Activated T-cell treated with anti-CD3 and anti-CD28 coated beads, Interleukin-2, amount 50 U/mL, for 4 hours (primary cell): ENCODE measurements around the gene SLC6A17. TPM values are rescaled to one million over a fixed set of nuclear protein-coding genes. Genes with fewer than 3 reads are reported as not detected.

Experiments
- ATAC-seq, 2 donors: fragments of 200-7000 bp; cut with Tn5 transposase; one replicate each; pipeline ENCODE4 v1.10.0; 2021
- DNase-seq: peaks from one replicate; pipeline ENCODE4 v3.0.0-alpha.2; 2020
- H3K27me3 Mint-ChIP-seq: one replicate; pipeline ENCODE4 v1.8.0; 2021; ENCODE audit warnings: low read depth, mixed read lengths
- H3K36me3 Mint-ChIP-seq: one replicate; pipeline ENCODE4 v1.8.0; 2022; ENCODE audit warnings: mixed read lengths; ENCODE audit not compliant: insufficient read depth
- H3K4me1 Mint-ChIP-seq: one replicate; pipeline ENCODE4 v1.8.0; 2021; ENCODE audit warnings: low read depth, mixed read lengths
- H3K4me3 Mint-ChIP-seq: one replicate; pipeline ENCODE4 v1.8.0; 2021; ENCODE audit warnings: mild to moderate bottlenecking, moderate library complexity, mixed read lengths
- H3K9me3 Mint-ChIP-seq: one replicate; pipeline ENCODE4 v1.8.0; 2021; ENCODE audit warnings: mixed read lengths
- total RNA-seq, 3 donors: library from RNA; stranded (reverse); gene quantifications; one replicate each; pipeline ENCODE4 v1.2.1, GENCODE V29; 2021

The SLC6A17 gene
- total RNA-seq, 3 donors from 2014 or later: 0.05 to 0.10 TPM; not detected in 1

- H3K36me3 Mint-ChIP-seq: no peaks in the 10 kb centered on the region
- ATAC-seq (peak; percentile 90 to 91), DNase-seq (peak; percentile 89)
- H3K4me1 Mint-ChIP-seq: peaks cover 41% of the 10 kb centered on the region
- peaks cover 3% of the 10 kb centered on the region for H3K27me3 Mint-ChIP-seq
- peak within 1 kb of the TSS; percentile 85 for H3K4me3 Mint-ChIP-seq
- no peaks in the 10 kb centered on the region for H3K9me3 Mint-ChIP-seq
These were observed 59.7 kb downstream of the SLC6A17 start, which contains the start of gene KCNC4 for GRCh38 chr1:110209715-110210603. KCNC4 (plus strand) TSS chr1:110210314; CDS start chr1:110211500, 1,186 bp downstream.

- Mint-ChIP-seq H3K36me3 (no peaks in the 10 kb centered on the region), H3K9me3 (no peaks in the 10 kb centered on the region), H3K4me1 (peaks cover 42% of the 10 kb centered on the region), H3K4me3 (peak overlapping the region; percentile 85), H3K27me3 (peaks cover 3% of the 10 kb centered on the region)
- DNase-seq: peak; percentile 43
- peak; percentile 21 to 25 for ATAC-seq
These were observed 60.6 kb downstream of the SLC6A17 start for GRCh38 chr1:110210604-110211495.

- DNase-seq (peak; percentile 30), ATAC-seq (peak in 1 of 2 donors; percentile 1)
- H3K9me3 Mint-ChIP-seq: no peaks in the 10 kb centered on the region
- H3K27me3 Mint-ChIP-seq: peaks cover 3% of the 10 kb centered on the region
- H3K4me1 Mint-ChIP-seq: peaks cover 43% of the 10 kb centered on the region
- no peaks in the 10 kb centered on the region for H3K36me3 Mint-ChIP-seq
- H3K4me3 Mint-ChIP-seq: peak overlapping the region; percentile 85
These were observed 61.3 kb downstream of the SLC6A17 start for GRCh38 chr1:110211496-110212168.

- no peaks in the 10 kb centered on the region for H3K9me3 Mint-ChIP-seq
- H3K27me3 Mint-ChIP-seq: peaks cover 3% of the 10 kb centered on the region
- ATAC-seq (no peak), DNase-seq (no peak)
- H3K4me1 Mint-ChIP-seq: peaks cover 45% of the 10 kb centered on the region
- peak overlapping the region; percentile 72 for H3K4me3 Mint-ChIP-seq
- no peaks in the 10 kb centered on the region for H3K36me3 Mint-ChIP-seq
These were observed 62.2 kb downstream of the SLC6A17 start for GRCh38 chr1:110212169-110213142.

- Mint-ChIP-seq H3K4me3 (peak overlapping the region; percentile 11), H3K4me1 (peaks cover 40% of the 10 kb centered on the region), H3K36me3 (no peaks in the 10 kb centered on the region), H3K9me3 (no peaks in the 10 kb centered on the region), H3K27me3 (peaks cover 3% of the 10 kb centered on the region)
- no peak for DNase-seq
- no peak for ATAC-seq
These were observed 62.8 kb downstream of the SLC6A17 start for GRCh38 chr1:110213143-110213540.

GRCh38 chr1:110214454-110215404, 64.4 kb downstream of the SLC6A17 start:
- Mint-ChIP-seq H3K4me1 (peaks cover 27% of the 10 kb centered on the region), H3K36me3 (no peaks in the 10 kb centered on the region), H3K27me3 (peaks cover 3% of the 10 kb centered on the region), H3K9me3 (no peaks in the 10 kb centered on the region), H3K4me3 (no peak overlapping the region)
- ATAC-seq: no peak
- no peak for DNase-seq

- H3K9me3 Mint-ChIP-seq: no peaks in the 10 kb centered on the region
- peaks cover 26% of the 10 kb centered on the region for H3K4me1 Mint-ChIP-seq
- ATAC-seq (no peak), DNase-seq (no peak)
- H3K4me3 Mint-ChIP-seq: no peak overlapping the region
- peaks cover 3% of the 10 kb centered on the region for H3K27me3 Mint-ChIP-seq
- no peaks in the 10 kb centered on the region for H3K36me3 Mint-ChIP-seq
These were observed 65.6 kb downstream of the SLC6A17 start for GRCh38 chr1:110215621-110216515.

- H3K4me3 Mint-ChIP-seq: no peak overlapping the region
- H3K4me1 Mint-ChIP-seq: peaks cover 24% of the 10 kb centered on the region
- peaks cover 3% of the 10 kb centered on the region for H3K27me3 Mint-ChIP-seq
- ATAC-seq: peak in 1 of 2 donors; percentile 29
- no peak for DNase-seq
- H3K36me3 Mint-ChIP-seq: no peaks in the 10 kb centered on the region
- no peaks in the 10 kb centered on the region for H3K9me3 Mint-ChIP-seq
These were observed 66.7 kb downstream of the SLC6A17 start for GRCh38 chr1:110216844-110217444.

- DNase-seq (no peak), ATAC-seq (no peak)
- peaks cover under 1% of the 10 kb centered on the region for H3K36me3 Mint-ChIP-seq
- peaks cover 16% of the 10 kb centered on the region for H3K4me1 Mint-ChIP-seq
- no peak overlapping the region for H3K4me3 Mint-ChIP-seq
- no peaks in the 10 kb centered on the region for H3K9me3 Mint-ChIP-seq
- H3K27me3 Mint-ChIP-seq: no peaks in the 10 kb centered on the region
These were observed 67.8 kb downstream of the SLC6A17 start for GRCh38 chr1:110218137-110218536.

- Mint-ChIP-seq H3K27me3 (no peaks in the 10 kb centered on the region), H3K9me3 (no peaks in the 10 kb centered on the region), H3K4me1 (peaks cover 11% of the 10 kb centered on the region), H3K36me3 (peaks cover 6% of the 10 kb centered on the region), H3K4me3 (no peak overlapping the region)
- DNase-seq (no peak), ATAC-seq (no peak)
These were observed 68.4 kb downstream of the SLC6A17 start for GRCh38 chr1:110218739-110219138.

- no peak for ATAC-seq
These were observed 70.0 kb downstream of the SLC6A17 start for GRCh38 chr1:110220324-110220723.

More at GRCh38 chr1:110220324-110220723, 70.0 kb downstream of the SLC6A17 start:
- H3K9me3 Mint-ChIP-seq: no peaks in the 10 kb centered on the region
- peaks cover 12% of the 10 kb centered on the region for H3K36me3 Mint-ChIP-seq
- no peak for DNase-seq
- no peaks in the 10 kb centered on the region for H3K27me3 Mint-ChIP-seq
- no peak overlapping the region for H3K4me3 Mint-ChIP-seq
- peaks cover 6% of the 10 kb centered on the region for H3K4me1 Mint-ChIP-seq
